AG08396 (cell line): Measurements from ENCODE around the gene API5.
"Not testable (repeated sequence)": the region's sequence is repeated elsewhere in the genome, so short reads cannot be mapped to it uniquely, and the experiment has no call there.

Experiments used
- DNase-seq: peaks from one replicate; pipeline ENCODE4 v3.0.0; 2012; ENCODE audit warnings: low spot score, mixed read lengths

API5 gene

GRCh38 chr11:43311791-43312607 lies at the start of gene API5:
API5 (plus strand) TSS chr11:43311996; CDS start chr11:43312128, 132 bp downstream.
- DNase-seq: peak; percentile 89

GRCh38 chr11:43267856-43268580 lies 43.8 kb upstream of the API5 start:
- DNase-seq: no peak

DNA sequence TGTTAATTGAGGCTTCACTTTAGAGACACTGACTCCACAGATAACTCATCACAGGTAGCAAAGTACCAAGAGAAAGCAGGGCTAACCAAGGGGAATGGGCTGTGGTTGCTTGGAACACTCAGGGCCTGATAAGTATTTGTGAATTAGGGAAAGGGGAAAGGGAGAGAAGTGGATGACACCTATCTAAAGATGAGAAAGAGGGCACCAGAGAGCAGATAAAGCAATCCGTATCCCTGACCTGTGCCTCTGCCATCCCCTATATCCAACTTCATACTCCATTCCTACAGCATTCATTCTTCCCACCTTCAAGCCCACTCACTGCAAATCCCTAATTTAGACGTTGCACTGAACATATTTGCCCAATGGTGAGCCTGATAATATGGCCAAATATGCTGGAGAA lies 43.0 kb upstream of the API5 start:
- DNase-seq: no peak

- no peak for DNase-seq
Measured at GRCh38 chr11:43269254-43269918, 42.4 kb upstream of the API5 start.

DNA sequence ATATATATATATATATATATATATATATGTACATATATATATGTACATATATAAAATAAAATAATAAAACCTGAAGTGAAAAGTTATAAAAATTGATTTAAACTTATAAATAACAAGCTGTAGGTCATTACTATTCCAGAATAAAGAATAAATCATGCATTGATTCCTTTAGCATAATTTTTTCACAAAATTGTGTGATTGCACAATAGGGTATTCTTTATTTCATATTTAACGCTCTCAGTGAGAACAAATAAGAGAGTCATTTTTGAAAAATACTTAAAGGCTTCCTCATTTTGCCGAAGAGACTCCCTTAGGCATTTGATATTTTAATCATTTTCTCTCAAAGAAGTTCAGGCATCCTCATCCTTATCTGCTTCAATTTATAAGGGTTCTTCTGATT lies 41.3 kb upstream of the API5 start:
- no peak for DNase-seq

- DNase-seq: peak; percentile 48
Measured at GRCh38 chr11:43278193-43278956, 33.4 kb upstream of the API5 start.

- peak; percentile 59 for DNase-seq
Measured at GRCh38 chr11:43282607-43283440, 29.0 kb upstream of the API5 start.

GRCh38 chr11:43285826-43286225 lies 26.0 kb upstream of the API5 start:
- DNase-seq: no peak

DNA sequence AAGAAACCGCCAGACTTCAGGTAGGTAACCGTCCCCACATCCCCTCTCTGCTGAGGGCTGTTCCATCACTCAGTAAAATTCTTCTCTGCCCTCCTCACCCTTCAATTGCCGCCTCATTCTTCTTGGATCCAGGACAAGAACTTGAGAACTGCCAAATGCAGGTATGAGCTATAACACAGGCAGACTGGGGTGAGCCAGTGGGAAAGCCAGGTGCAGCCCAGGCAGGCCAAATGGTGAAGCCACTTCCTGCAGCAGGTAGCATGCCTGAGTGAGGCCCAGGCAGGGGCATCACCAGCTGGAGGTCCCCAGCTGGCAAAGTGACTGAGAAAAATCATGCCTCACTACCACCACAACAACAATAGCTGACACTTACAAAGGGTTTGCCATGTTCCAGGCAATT lies 22.4 kb upstream of the API5 start:
- no peak for DNase-seq

DNA sequence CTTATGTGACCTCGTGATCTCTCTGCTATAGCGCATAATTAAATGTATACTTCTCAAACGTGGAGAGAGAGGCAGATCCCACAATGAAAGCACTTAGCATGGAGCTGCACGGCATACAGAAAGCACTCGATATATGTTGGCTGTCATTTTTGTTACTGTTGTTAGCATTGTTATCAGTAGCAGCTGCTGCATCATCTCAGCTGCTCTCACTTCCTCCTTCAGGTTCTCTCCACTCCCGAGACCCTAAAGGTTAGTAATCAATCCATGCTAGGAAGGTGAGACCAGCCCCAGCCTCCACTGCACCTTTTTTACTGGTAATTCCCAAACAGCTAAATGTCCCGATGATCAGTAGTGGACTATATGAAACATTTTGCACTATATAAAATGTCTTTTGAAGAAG lies 13.4 kb upstream of the API5 start:
- no peak for DNase-seq

GRCh38 chr11:43315966-43316365 lies 4.2 kb downstream of the API5 start:
- DNase-seq: no peak

- DNase-seq: peak; percentile 6
Measured at GRCh38 chr11:43316451-43316850, 4.7 kb downstream of the API5 start.

DNA sequence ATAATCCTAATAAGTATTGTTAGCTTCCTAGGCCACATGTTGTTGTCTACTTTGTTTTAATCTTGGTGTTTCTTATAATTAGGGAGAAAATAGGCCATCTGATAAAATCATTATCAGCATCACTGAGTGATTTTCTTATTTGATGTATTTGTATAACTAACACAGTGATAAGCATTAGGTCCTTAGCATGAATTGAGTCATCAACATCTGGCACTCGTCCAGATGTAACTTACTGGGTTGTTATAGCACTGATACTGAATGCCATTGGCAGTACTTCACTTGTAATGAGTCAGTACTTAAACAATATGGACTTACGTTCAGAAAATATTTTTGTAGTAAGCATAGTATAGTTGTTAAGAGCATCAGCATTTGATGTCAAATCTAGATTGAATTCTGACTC lies 16.2 kb downstream of the API5 start:
- DNase-seq: peak; percentile 42

DNA sequence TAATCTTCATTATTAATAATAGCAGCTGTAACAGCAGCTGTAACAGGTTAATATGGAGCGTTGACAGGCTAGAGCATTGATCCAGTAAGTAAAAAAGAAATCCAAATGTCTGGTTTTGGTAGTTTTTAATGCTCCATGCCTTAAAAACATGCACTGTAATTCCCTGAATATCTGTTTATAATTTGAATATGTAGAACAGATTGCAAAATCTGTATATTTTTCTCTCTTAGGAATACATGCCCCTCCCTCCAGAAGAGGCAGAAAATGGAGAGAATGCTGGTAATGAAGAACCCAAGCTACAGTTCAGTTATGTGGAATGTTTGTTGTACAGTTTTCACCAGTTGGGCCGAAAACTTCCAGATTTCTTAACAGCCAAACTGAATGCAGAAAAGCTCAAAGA lies 16.7 kb downstream of the API5 start:
- no peak for DNase-seq

DNA sequence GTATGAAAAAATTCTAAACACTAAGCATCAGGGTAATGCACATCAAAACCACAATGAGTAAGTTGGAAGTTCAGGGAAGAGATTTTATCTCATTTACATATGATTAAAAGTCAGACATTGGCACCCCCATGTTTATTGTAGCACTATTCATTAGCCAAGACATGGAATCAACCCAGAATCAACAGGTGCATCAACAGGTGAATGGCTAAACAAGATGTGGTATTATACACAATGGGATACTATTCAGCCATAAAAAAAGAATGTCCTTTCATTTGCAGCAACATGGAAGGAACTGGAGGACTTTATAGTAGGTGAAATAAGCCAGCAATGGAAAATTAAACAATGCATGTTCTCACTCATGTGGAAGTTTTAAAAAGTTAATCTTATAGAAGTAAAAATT lies 29.4 kb downstream of the API5 start:
- no peak for DNase-seq

- DNase-seq: not testable (repeated sequence)
Measured at GRCh38 chr11:43351426-43351825, 39.6 kb downstream of the API5 start.

DNA sequence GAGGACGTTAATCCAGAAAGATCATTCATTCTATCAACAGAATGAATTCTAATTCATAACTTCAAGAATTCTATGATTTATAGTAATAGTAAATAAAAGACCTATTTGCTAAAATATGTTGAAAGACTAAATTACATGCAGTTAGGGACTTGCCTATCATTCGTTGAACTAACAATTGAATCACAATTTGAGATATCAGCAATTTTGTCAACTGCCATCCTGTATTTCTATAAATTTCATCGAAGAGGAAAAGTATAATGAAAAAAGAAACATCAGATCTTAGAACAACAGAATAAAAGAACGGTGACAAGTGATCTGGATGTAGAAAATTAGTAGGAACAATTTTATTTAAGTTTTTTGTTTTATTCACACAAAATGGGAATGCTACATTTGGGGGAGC lies 42.5 kb downstream of the API5 start:
- no peak for DNase-seq

DNA sequence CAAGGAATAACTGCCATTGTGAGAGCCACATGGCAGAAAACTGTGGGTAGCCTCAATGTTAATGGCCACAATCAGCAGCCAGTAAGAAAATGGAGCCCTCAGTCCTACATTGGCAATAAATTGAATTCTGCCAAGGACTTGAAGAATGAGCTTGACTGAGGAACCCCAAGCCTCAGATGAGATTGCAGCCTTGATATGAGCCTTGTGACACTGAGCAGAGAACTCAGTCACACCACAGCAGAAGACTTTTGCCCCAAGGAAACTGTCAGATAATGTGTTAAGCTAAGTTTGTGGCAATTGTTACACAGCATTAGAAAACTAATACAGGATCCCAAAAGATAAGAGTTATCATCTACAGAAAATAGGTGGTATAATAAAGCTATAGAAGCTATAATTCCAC lies 44.5 kb downstream of the API5 start:
- DNase-seq: no peak

- no peak for DNase-seq
Measured at GRCh38 chr11:43358279-43358800, 46.5 kb downstream of the API5 start.

DNA sequence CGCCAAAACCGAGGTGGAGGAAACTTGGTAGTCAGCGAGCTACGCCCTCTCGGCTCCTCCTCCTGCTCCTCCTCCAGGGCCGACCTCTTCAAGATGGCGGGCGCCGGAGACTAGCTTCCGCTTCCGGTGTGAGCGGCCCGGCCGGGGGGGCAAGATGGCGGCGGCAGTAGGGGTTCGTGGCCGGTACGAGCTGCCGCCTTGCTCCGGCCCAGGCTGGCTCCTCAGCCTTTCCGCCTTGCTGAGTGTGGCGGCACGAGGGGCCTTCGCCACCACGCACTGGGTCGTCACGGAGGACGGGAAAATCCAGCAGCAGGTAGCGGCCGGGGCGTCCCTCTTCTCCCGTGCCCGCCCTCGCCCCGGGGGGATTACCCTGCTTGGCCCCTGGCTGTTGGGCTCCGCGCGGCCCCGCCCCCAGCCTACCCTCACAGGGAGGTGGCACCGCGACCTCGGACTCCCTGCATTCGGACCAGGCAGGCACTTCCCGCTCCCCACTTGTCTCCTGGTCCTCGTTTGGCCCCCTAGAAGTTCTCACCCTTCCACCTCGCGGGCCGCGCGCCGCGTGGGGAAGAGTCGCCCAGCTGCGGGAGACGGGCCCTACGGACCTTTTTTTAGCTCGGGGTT lies 47.1 kb downstream of the API5 start, which contains the start of gene TTC17:
Gene TTC17, plus strand, starts transcription at position 120 of the 621 bp plus-strand sequence. Its CDS starts 35 bp downstream, at position 155.
- DNase-seq: peak; percentile 94
